Upper lobe of left lung (tissue), 4 donors: ENCODE data around the gene RPP30.

Experiments used
- POLR2AphosphoS5 ChIP-seq, 2 donors: sonication (generic); formaldehyde crosslinking; IDR thresholded peaks; one replicate each; pipeline ENCODE4 v1.5.1; 2017; ENCODE audit warnings: antibody characterized with exemption in 2 of 2
- TF ChIP-seq, protein P1 (sequence below), 6 experiments: fragments of 450-650 bp in 4 of 6; fragments of 200-600 bp in 2 of 6; sonication (generic) in 2 of 6; IDR thresholded peaks; one replicate each; pipeline ENCODE4 v1.5.1; 2016 to 2019; ENCODE audit warnings: antibody characterized with exemption in 6 of 6

DNA sequence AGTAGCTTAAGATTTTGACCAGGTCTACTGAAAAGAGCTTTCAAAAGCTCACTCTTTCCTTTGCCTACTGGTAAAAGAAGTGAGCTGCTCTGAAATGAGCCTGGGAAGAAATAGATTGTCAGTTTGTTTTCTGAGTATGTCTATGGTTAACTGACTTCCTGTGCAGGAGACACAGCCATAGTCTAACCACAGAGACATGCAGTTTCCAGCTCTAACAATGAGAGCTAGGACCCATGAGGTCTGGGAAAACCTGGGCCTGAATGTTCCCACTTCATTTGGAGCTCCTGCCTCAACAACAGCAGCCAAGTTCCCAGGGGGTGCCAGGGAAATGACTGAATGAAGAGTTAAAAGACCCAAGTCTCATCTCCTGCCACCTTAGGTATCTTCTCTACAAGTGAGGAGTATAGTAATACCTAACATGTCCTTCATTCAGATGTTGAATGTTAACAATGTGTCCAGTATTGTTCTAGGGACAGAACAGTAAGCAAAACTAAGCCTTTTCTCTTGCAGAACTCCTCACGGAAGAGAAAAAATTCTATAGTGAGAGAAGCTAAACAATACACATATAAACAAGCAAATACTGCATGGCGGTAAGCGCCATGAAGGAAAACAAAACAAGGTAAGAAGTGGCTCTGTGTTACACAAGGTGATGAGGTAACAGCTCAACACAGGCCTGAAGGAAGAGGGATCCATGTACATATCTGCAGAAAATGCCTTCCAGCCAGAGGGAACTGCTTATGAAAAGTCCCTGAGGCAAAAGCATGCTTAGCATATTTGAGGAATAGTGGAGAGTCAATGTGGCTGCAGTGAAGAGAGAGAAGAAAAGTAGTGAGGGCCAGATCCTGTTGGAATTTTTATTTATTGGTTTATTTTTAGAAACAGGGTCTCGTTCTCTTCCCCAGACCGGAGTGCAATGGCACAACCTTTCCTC is 75.5 kb downstream of the RPP30 start:
- TF ChIP-seq, protein P1, sequence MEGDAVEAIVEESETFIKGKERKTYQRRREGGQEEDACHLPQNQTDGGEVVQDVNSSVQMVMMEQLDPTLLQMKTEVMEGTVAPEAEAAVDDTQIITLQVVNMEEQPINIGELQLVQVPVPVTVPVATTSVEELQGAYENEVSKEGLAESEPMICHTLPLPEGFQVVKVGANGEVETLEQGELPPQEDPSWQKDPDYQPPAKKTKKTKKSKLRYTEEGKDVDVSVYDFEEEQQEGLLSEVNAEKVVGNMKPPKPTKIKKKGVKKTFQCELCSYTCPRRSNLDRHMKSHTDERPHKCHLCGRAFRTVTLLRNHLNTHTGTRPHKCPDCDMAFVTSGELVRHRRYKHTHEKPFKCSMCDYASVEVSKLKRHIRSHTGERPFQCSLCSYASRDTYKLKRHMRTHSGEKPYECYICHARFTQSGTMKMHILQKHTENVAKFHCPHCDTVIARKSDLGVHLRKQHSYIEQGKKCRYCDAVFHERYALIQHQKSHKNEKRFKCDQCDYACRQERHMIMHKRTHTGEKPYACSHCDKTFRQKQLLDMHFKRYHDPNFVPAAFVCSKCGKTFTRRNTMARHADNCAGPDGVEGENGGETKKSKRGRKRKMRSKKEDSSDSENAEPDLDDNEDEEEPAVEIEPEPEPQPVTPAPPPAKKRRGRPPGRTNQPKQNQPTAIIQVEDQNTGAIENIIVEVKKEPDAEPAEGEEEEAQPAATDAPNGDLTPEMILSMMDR (IDR thresholded peaks at IDR 0.05) = no peak
- TF ChIP-seq POLR2AphosphoS5 (IDR thresholded peaks at IDR 0.05) = no peak
